Pancreas (tissue), 10 donors: ENCODE data around the gene KCNK3. TPM values are rescaled to one million over a fixed set of nuclear protein-coding genes. Genes with fewer than 3 reads are reported as not detected.

Experiments used
- ATAC-seq, 4 donors: fragments of 200-7000 bp; cut with Tn5 transposase; one replicate each; pipeline versions ENCODE4 v1.8.0 to v1.9.1; 2020; ENCODE audit warnings: mild to moderate bottlenecking in 4 of 4, moderate library complexity in 4 of 4
- DNase-seq, 6 donors: peaks; one replicate each; pipeline ENCODE4 v3.0.0-alpha.2; 2020
- FAIRE-seq: peaks from 2 replicates; lab custom pipeline; 2012; peaks lifted over from hg19 to GRCh38; lab: Jason Lieb, UNC
- H3K27ac ChIP-seq, 4 donors: fragments of 200-600 bp; sonication (generic); 1 replicate in 3 of 4; 2 replicates in 1 of 4; pipeline versions ENCODE4 v1.5.0 to v1.8.0; 2020
- H3K27me3 ChIP-seq, 4 donors: fragments of 200-600 bp; one replicate each; pipeline ENCODE4 v1.8.0; 2021
- H3K36me3 ChIP-seq, 3 donors: fragments of 200-600 bp; sonication (generic) in 1 of 3; one replicate each; pipeline versions ENCODE4 v1.5.0 to v1.8.0; 2020 to 2021
- H3K4me1 ChIP-seq, 3 donors: fragments of 200-600 bp; one replicate each; pipeline ENCODE4 v1.8.0; 2021
- H3K4me3 ChIP-seq, 4 donors: fragments of 200-600 bp; sonication (generic) in 2 of 4; one replicate each; pipeline versions ENCODE4 v1.5.0 to v1.8.0; 2020 to 2021
- H3K9me3 ChIP-seq, 4 donors: fragments of 200-600 bp; one replicate each; pipeline ENCODE4 v1.8.0; 2021
- CTCF ChIP-seq, 4 donors: fragments of 200-600 bp; sonication (generic) in 3 of 4; IDR thresholded peaks; one replicate each; pipeline versions ENCODE4 v1.5.0 to v1.8.0; 2021; ENCODE audit warnings: antibody characterized with exemption in 4 of 4
- WGBS, 2 donors: extraction: QIAGEN DNeasy Blood & Tissue Kit; methylation state at CpG; one replicate each; pipeline ENCODE4 v1.1.7; 2013; 5-methylcytosine and 5-hydroxymethylcytosine counted together
- intact Hi-C, 3 donors: fragments of 100-400 bp; cut with DNase I; formaldehyde crosslinking; loops; one replicate each; pipeline versions ENCODE4 v1.11.1 to v1.14.2; 2022
- polyA plus RNA-seq, 2 donors: library from polyadenylated mRNA; stranded (reverse); fragments of 200-250 nt; gene quantifications; one replicate each; pipeline ENCODE4 v1.2.3, GENCODE V29; 2013
- total RNA-seq, 6 donors: library from RNA; stranded (reverse); fragmentation: NEBNext Ultra II Directional in 4 of 6; extraction: Animal tissue kit (Norgen Biotek cat#: 25700) in 4 of 6; gene quantifications; one replicate each; pipeline versions ENCODE4 v1.2.1 to v1.2.4, GENCODE V29; 2021 to 2023
- donor health status: healthy with polysubstance abuse.
- donor health status: DM: no; HTN: no; CAD: no; lungs with moderate emphysema.
- donor health status: DM: no; HTN: no; CAD: no.
- donor health status: control.
- donor health status: control.
- donor health status: Bipolar disorder and iron deficiency.
- donor health status: DM: yes; HTN: yes; CAD: no.
- donor health status: DM: no; HTN: no; CAD: no.
- donor health status: DM: no; HTN: no; CAD: no.
- donor health status: DM: yes; HTN: yes; CAD: no.

KCNK3 gene
- total and polyA plus RNA-seq, 8 donors: 7.5 to 46.4 (median 30.2) TPM

GRCh38 chr2:26694001-26694400 is 1.5 kb downstream of the KCNK3 start:
- WGBS, 2 donors: 21 to 22% methylated on average over 7 of the region's 7 CpGs

GRCh38 chr2:26696351-26696816 is 3.9 kb downstream of the KCNK3 start:
- H3K4me3 ChIP-seq: peak overlapping the region in 3 of 4 donors; percentile 14 to 57 (median 55)

More at GRCh38 chr2:26694001-26694400, 1.5 kb downstream of the KCNK3 start:
- Histone ChIP-seq H3K4me3 (peak overlapping the region; percentile 48 to 57 (median 52)), H3K9me3 (no peaks in the 10 kb centered on the region), H3K27ac (peak overlapping the region in 3 of 4 donors; percentile 45 to 89 (median 82)), H3K27me3 (no peaks in the 10 kb centered on the region), H3K4me1 (peaks cover 17 to 45% (median 22%) of the 10 kb centered on the region in 3 donors), H3K36me3 (no peaks in the 10 kb centered on the region)
- FAIRE-seq (no peak), DNase-seq (no peak), ATAC-seq (peak in 2 of 4 donors; percentile 1 to 8)
- intact Hi-C loops: no loop called here
- no peak for TF ChIP-seq CTCF (IDR thresholded peaks at IDR 0.05)

GRCh38 chr2:26697425-26697824 is 4.9 kb downstream of the KCNK3 start:
- DNase-seq (peak; percentile 81 to 94 (median 92)), ATAC-seq (peak; percentile 50 to 72 (median 63)), FAIRE-seq (no peak)
- H3K4me3 ChIP-seq: no peak overlapping the region
- H3K4me1 ChIP-seq: peaks cover 17 to 28% (median 19%) of the 10 kb centered on the region in 3 donors
- no peak for TF ChIP-seq CTCF (IDR thresholded peaks at IDR 0.05)
- WGBS, 2 donors: 35 to 42% methylated on average over 10 of the region's 10 CpGs
- intact Hi-C loops: no loop called here
- H3K27me3 ChIP-seq: no peaks in the 10 kb centered on the region
- no peaks in the 10 kb centered on the region for H3K9me3 ChIP-seq
- peak overlapping the region; percentile 75 to 89 (median 85) for H3K27ac ChIP-seq
- H3K36me3 ChIP-seq: no peaks in the 10 kb centered on the region

More at GRCh38 chr2:26696351-26696816, 3.9 kb downstream of the KCNK3 start:
- Histone ChIP-seq H3K9me3 (no peaks in the 10 kb centered on the region), H3K4me1 (peaks cover 17 to 33% (median 24%) of the 10 kb centered on the region in 3 donors), H3K27me3 (no peaks in the 10 kb centered on the region), H3K27ac (peak overlapping the region; percentile 75 to 89 (median 85)), H3K36me3 (no peaks in the 10 kb centered on the region)
- DNase-seq (peak; percentile 77 to 94 (median 90)), ATAC-seq (peak; percentile 69 to 79 (median 74)), FAIRE-seq (no peak)
- intact Hi-C loops: no loop called here
- WGBS, 2 donors: 21 to 23% methylated on average over 3 of the region's 3 CpGs
- TF ChIP-seq CTCF (IDR thresholded peaks at IDR 0.05): no peak

GRCh38 chr2:26699295-26699694 is 6.8 kb downstream of the KCNK3 start:
- ATAC-seq: no peak
- no peaks in the 10 kb centered on the region for H3K36me3 ChIP-seq
- no peak for TF ChIP-seq CTCF (IDR thresholded peaks at IDR 0.05)
- peak in 1 of 6 donors; percentile 8 for DNase-seq
- H3K4me3 ChIP-seq: no peak overlapping the region
- peaks cover 17 to 28% (median 19%) of the 10 kb centered on the region in 3 donors for H3K4me1 ChIP-seq
- H3K27me3 ChIP-seq: no peaks in the 10 kb centered on the region
- WGBS, 2 donors: 42 to 44% methylated on average over 6 of the region's 6 CpGs
- intact Hi-C loops: no loop called here
- no peaks in the 10 kb centered on the region for H3K9me3 ChIP-seq
- H3K27ac ChIP-seq: no peak overlapping the region
- FAIRE-seq: no peak

GRCh38 chr2:26700078-26700477 is 7.6 kb downstream of the KCNK3 start:
- intact Hi-C loops: no loop called here
- no peaks in the 10 kb centered on the region for H3K36me3 ChIP-seq

More at GRCh38 chr2:26700078-26700477, 7.6 kb downstream of the KCNK3 start:
- Histone ChIP-seq H3K27ac (no peak overlapping the region), H3K27me3 (no peaks in the 10 kb centered on the region), H3K4me1 (peaks cover 17 to 28% (median 19%) of the 10 kb centered on the region in 3 donors), H3K9me3 (no peaks in the 10 kb centered on the region), H3K4me3 (no peak overlapping the region)
- DNase-seq: peak in 1 of 6 donors; percentile 17
- WGBS, 2 donors: 68 to 73% methylated on average over 4 of the region's 4 CpGs
- no peak for ATAC-seq
- FAIRE-seq: no peak
- no peak for TF ChIP-seq CTCF (IDR thresholded peaks at IDR 0.05)
